Activated CD8-positive, alpha-beta memory T cell treated with anti-CD3 and anti-CD28 coated beads, Interleukin-2, amount 50 U/mL, for 24 hours (primary cell): Measurements from ENCODE around the gene PDZD7.

ENCODE experiments used
- DNase-seq: peaks from one replicate; pipeline ENCODE4 v3.0.0-alpha.2; 2020; ENCODE audit errors: extremely low read depth

PDZD7 gene

DNA sequence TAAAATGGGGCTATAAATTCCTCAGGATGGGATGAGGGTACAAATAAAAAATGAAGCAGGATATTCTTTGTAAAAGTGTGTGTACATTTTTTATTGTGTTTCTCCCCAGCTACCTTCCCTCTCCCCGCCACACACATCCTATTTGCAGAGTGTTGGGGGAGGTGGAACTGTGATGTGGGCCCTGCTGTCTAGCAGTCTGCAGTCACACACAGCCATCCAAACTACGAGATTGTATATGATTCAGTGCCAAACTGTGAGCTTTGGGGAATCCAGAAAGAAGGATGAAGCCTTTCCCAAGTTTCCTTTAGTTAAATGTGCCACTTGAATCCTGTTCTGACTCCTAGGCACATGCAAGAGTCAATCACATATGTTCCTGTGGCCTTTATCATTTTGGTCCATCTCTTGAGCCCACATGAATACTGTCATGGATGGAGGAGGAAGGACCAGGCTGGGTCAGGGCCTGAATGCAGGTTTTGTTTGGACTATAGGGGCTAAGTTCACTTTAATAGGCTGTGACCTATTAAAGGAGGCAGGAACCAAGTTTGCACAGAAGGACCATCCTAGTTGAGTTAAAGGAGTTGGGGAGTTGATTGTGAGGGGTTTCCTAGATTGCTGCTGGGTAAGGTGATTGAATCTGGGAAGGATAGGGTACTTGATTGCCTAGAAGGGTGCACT, 62.7 kb downstream of the PDZD7 start:
- DNase-seq: no peak

DNA sequence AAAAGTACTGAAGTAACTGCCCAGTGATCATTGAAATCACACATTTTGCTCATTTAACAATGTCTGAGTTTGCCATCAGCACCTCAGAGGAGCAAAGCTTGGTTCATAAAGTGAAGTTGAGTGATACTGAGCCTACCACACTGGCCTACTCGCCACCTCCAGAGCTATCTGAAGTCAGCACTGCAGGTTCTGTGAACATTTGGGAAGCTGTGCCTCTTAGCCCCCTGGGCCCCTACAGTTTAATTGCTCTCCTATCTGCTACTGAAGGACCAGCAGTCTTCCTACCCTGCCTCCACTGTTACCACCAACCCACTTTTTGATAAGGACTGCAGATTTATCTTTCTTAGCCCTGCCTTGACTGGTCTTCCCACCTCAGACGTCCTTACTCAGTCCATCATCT, 63.6 kb downstream of the PDZD7 start:
- no peak for DNase-seq

DNA sequence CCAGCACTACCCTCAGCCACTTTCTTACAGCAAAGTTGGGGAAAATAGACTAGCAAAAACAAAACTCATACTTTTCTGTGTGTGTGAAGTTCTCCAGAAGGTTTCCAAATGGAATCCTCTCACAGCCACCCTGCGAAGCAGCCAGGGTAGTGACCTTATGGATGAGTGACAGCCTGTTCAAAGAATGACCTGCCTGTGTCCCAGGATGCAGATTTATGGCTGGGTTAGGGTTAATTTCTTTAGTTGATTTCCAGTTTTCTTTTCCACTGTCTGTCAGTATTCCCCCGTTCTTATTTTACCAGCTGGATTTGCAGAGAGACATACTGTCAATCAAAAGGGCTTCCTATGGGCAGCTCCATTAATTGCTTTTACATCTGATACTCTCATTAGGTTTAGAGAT, 64.0 kb downstream of the PDZD7 start:
- no peak for DNase-seq

GRCh38 chr10:100965820-100966219, 65.1 kb downstream of the PDZD7 start:
- DNase-seq: no peak

DNA sequence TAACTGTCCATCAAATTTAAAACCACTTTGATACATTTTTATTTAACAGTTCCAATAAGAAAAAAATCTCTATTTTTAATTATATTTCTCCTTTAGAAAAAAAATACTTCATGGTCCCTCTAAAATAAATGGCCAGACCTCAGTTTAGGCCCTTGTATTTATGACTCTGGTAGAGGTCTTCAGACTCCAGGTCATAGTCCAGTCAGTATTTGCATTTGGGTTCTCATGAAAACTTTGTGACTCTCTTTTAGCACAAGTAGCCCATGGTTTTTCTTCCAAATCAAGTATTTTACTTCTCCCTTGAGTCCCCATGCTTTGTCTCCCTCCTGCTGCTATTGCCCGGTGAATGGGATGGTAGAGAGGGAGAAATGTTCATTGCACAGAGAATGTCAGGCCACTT, 67.1 kb downstream of the PDZD7 start:
- no peak for DNase-seq

DNA sequence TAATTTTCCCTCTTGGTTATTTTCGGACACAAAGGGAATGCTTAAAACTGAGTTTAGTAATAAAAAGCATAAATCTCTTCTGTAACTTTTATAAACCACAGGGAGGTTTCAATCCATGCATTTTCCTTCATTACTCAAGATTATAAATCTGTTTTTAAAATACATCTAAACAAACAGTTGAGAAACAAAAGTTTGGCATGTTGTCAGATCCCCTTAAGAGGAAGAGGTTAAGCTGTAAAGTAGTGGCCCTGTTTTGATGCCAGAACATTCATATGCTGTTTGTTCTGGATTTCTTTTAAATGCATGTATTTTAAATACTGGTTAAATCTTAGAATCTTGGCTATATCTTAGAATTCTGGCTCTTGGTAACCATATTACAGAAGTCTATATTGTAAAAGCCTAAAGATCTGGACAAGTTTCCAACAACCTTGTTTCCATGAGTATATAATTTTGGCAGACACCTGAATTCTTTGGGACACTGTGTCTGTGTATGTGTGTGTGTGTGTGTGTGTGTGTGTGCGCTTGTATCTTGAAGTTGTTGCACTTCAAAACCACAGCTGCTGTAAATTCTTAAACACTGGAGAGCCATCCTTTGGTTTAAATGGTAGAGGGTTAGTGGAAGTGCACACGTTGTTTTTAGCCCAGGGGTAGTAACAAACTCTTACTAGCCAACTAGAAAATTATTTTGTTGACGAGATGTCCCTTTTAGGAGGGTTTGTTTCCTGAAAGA, 68.4 kb downstream of the PDZD7 start:
- no peak for DNase-seq

GRCh38 chr10:100960251-100960650, 70.7 kb downstream of the PDZD7 start:
- DNase-seq: no peak
